HepG2 (cell line): ENCODE measurements around the gene GAL3ST3. TPM values are rescaled to one million over a fixed set of nuclear protein-coding genes. Genes with fewer than 3 reads are reported as not detected.
A peak's percentile ranks its signal among the peaks of the same experiment; 100 is the strongest.

ENCODE experiments used
- AKAP8 ChIP-seq: sonication (generic); formaldehyde crosslinking; IDR thresholded peaks from 2 replicates; pipeline ENCODE4 v1.5.1; 2020; ENCODE audit warnings: mild to moderate bottlenecking, missing genetic modification reagents
- BRD4 ChIP-seq: sonication (generic); formaldehyde crosslinking; IDR thresholded peaks from 2 replicates; pipeline ENCODE4 v1.4.0; 2020; ENCODE audit warnings: missing genetic modification reagents
- HNF1A ChIP-seq, 2 experiments: sonication (generic) in 1 of 2; formaldehyde crosslinking in 1 of 2; IDR thresholded peaks; 2 replicates each; pipeline versions ENCODE4 v1.4.0 to v1.6.1; 2016 to 2020; ENCODE audit warnings: borderline replicate concordance in 1 of 2, low read depth in 1 of 2, mild to moderate bottlenecking in 1 of 2, missing genetic modification reagents in 1 of 2
- KDM2A ChIP-seq: sonication (generic); formaldehyde crosslinking; IDR thresholded peaks from 2 replicates; pipeline ENCODE4 v1.4.0; 2020; ENCODE audit warnings: low read depth, missing genetic modification reagents, borderline replicate concordance
- MAF1 ChIP-seq: sonication (generic); formaldehyde crosslinking; IDR thresholded peaks from 2 replicates; pipeline ENCODE4 v1.5.0; 2020; ENCODE audit warnings: missing genetic modification reagents, borderline replicate concordance
- MEIS2 ChIP-seq: sonication (generic); formaldehyde crosslinking; IDR thresholded peaks from 2 replicates; pipeline ENCODE4 v1.9.0; 2021; ENCODE audit warnings: mild to moderate bottlenecking, missing genetic modification reagents
- REST ChIP-seq, 2 experiments: IDR thresholded peaks; 2 replicates each; pipeline ENCODE4 v1.6.1; 2011 to 2012; ENCODE audit warnings: low read length in 2 of 2, borderline replicate concordance in 1 of 2, low read depth in 1 of 2, mild to moderate bottlenecking in 1 of 2, moderate library complexity in 1 of 2
- RNF219 ChIP-seq: sonication (generic); formaldehyde crosslinking; IDR thresholded peaks from 2 replicates; pipeline ENCODE4 v1.5.0; 2020; ENCODE audit warnings: mild to moderate bottlenecking, missing genetic modification reagents
- SNAPC2 ChIP-seq: sonication (generic); formaldehyde crosslinking; IDR thresholded peaks from 2 replicates; pipeline ENCODE4 v1.8.1; 2022; ENCODE audit warnings: mild to moderate bottlenecking, missing genetic modification reagents
- TERF1 ChIP-seq: sonication (generic); formaldehyde crosslinking; IDR thresholded peaks from 2 replicates; pipeline ENCODE4 v1.8.0; 2022; ENCODE audit warnings: mild to moderate bottlenecking, missing genetic modification reagents, moderate library complexity
- THRA ChIP-seq: sonication (generic); formaldehyde crosslinking; IDR thresholded peaks from 2 replicates; pipeline ENCODE4 v1.4.0; 2020; ENCODE audit warnings: missing genetic modification reagents, borderline replicate concordance
- ZNF616 ChIP-seq: sonication (generic); formaldehyde crosslinking; IDR thresholded peaks from 2 replicates; pipeline ENCODE4 v1.5.0; 2020; ENCODE audit warnings: low read depth, mild to moderate bottlenecking, missing genetic modification reagents
- ZZZ3 ChIP-seq: sonication (generic); formaldehyde crosslinking; IDR thresholded peaks from 2 replicates; pipeline ENCODE4 v1.4.0; 2020; ENCODE audit warnings: missing genetic modification reagents, mild to moderate bottlenecking, borderline replicate concordance
- polyA plus RNA-seq, 8 experiments: library from polyadenylated mRNA; depleted of rRNA in 3 of 8; stranded (reverse) in 7 of 8; unstranded in 1 of 8; fragments of >200 nt; fragmentation: Illumina TruSeq in 4 of 8; extraction: Trizol in 4 of 8; gene quantifications; 2 replicates each; pipeline versions ENCODE4 v1.2.1 to v1.2.3, GENCODE V29; 2011 to 2016; ENCODE audit warnings: low read depth in 4 of 8, missing spikeins in 1 of 8, mixed read lengths in 1 of 8; ENCODE audit not compliant: insufficient read depth in 1 of 8
- total RNA-seq, 5 experiments: library from RNA; depleted of rRNA; stranded (reverse); fragments of >200 nt; fragmentation: Illumina TruSeq; extraction: Trizol; gene quantifications; 2 replicates each; pipeline ENCODE4 v1.2.3, GENCODE V29; 2016; ENCODE audit warnings: low read depth in 1 of 5

GAL3ST3 gene
- total and polyA plus RNA-seq, 2 of the 13 experiments (the other 11 are each of a cell fraction or from before 2014, with no cell fraction given), result not detected

- TF ChIP-seq RNF219 (CRISPR knock-in tag) (no peak), BRD4 (CRISPR knock-in tag) (peak; percentile 64; the same call in 1 of the 2 replicates), ZZZ3 (CRISPR knock-in tag) (peak; percentile 85; the same call in 1 of the 2 replicates), AKAP8 (CRISPR knock-in tag) (no peak; the same call in 1 of the 2 replicates), SNAPC2 (CRISPR knock-in tag) (no peak; the same call in 1 of the 2 replicates), MEIS2 (peak; percentile 32; the same call in 1 of the 2 replicates), HNF1A (IDR thresholded peaks at IDR 0.05; ENCODE audit: low read depth) (peak; percentile 57; the same call in 1 of the 2 replicates), HNF1A (CRISPR knock-in tag; IDR thresholded peaks at IDR 0.05; ENCODE audit: borderline replicate concordance) (peak; percentile 77; the same call in 1 of the 2 replicates), THRA (peak; percentile 82), TERF1 (CRISPR knock-in tag) (no peak), KDM2A (CRISPR knock-in tag) (peak; percentile 91), MAF1 (CRISPR knock-in tag) (no peak), ZNF616 (CRISPR knock-in tag) (no peak), REST (IDR thresholded peaks at IDR 0.05; ENCODE audit: borderline replicate concordance in 1 of 2, low read depth in 1 of 2, low read length in 2 of 2) (peak in 1 of 2 experiments; percentile 31; a peak in 1 of 4 replicates)
Measured at GRCh38 chr11:66001942-66002647, 46.9 kb downstream of the GAL3ST3 start, which contains the start of the genes BANF1 and EIF1AD (continued).
